Activated B cell treated with CpG ODN at 0.5 μM for 24 hours (primary cell): ENCODE results near the gene RNF180. TPM values are rescaled to one million over a fixed set of nuclear protein-coding genes. Genes with fewer than 3 reads are reported as not detected.

Experiments
- ATAC-seq: fragments of 200-7000 bp; cut with Tn5 transposase; one replicate; pipeline ENCODE4 v1.10.0; 2021; ENCODE audit warnings: low read depth, mild to moderate bottlenecking, moderate library complexity
- CTCF ChIA-PET: fragments of 350-600 bp; sonication (Branson Sonifier 250); formaldehyde crosslinking; loops from one replicate; lab custom pipeline; 2021; ENCODE audit warnings: antibody characterized with exemption; lab: Charles Lee
- POLR2A ChIA-PET: fragments of 350-600 bp; sonication (Branson Sonifier 250); formaldehyde crosslinking; loops from one replicate; lab custom pipeline; 2021; ENCODE audit warnings: antibody characterized with exemption; lab: Charles Lee
- DNase-seq: peaks from one replicate; pipeline ENCODE4 v3.0.0; 2022
- H3K27ac Mint-ChIP-seq: one replicate; pipeline ENCODE4 v1.8.0; 2020; ENCODE audit warnings: mixed read lengths
- H3K27me3 Mint-ChIP-seq: one replicate; pipeline ENCODE4 v1.8.0; 2021; ENCODE audit warnings: mixed read lengths
- H3K36me3 Mint-ChIP-seq: one replicate; pipeline ENCODE4 v1.8.0; 2021; ENCODE audit warnings: low read depth, mixed read lengths
- H3K4me1 Mint-ChIP-seq: one replicate; pipeline ENCODE4 v1.8.0; 2021; ENCODE audit warnings: mixed read lengths
- H3K4me3 Mint-ChIP-seq: one replicate; pipeline ENCODE4 v1.8.0; 2020; ENCODE audit warnings: mild to moderate bottlenecking, mixed read lengths
- H3K9me3 Mint-ChIP-seq: one replicate; pipeline ENCODE4 v1.8.0; 2020; ENCODE audit warnings: mixed read lengths
- CTCF ChIP-seq: fragments of 200-600 bp; IDR thresholded peaks from one replicate; pipeline ENCODE4 v1.8.0; 2022; ENCODE audit warnings: antibody characterized with exemption, mild to moderate bottlenecking
- intact Hi-C: fragments of 100-400 bp; cut with micrococcal nuclease; formaldehyde crosslinking; loops from one replicate; pipeline ENCODE4 v1.15.1; 2024
- total RNA-seq: library from RNA; stranded (reverse); gene quantifications from 2 replicates; pipeline ENCODE4 v1.2.3, GENCODE V29; 2022

Gene RNF180
- total RNA-seq, 1 donor from 2014 or later = not detected

GRCh38 chr5:64188776-64189175, 23.1 kb downstream of the RNF180 start:
- no peak overlapping the region for H3K27ac Mint-ChIP-seq
- CTCF ChIA-PET = no interaction called here
- ATAC-seq (no peak), DNase-seq (no peak)
- no peaks in the 10 kb centered on the region for H3K9me3 Mint-ChIP-seq
- H3K27me3 Mint-ChIP-seq = no peaks in the 10 kb centered on the region
- H3K36me3 Mint-ChIP-seq = no peaks in the 10 kb centered on the region
- intact Hi-C loops = no loop called here
- TF ChIP-seq CTCF = no peak
- H3K4me1 Mint-ChIP-seq = no peaks in the 10 kb centered on the region
- POLR2A ChIA-PET = no interaction called here
- no peak overlapping the region for H3K4me3 Mint-ChIP-seq

GRCh38 chr5:64190562-64191306, 25.1 kb downstream of the RNF180 start:
- no peaks in the 10 kb centered on the region for H3K36me3 Mint-ChIP-seq
- ChIA-PET CTCF (no interaction called here), POLR2A (no interaction called here)
- H3K27ac Mint-ChIP-seq = no peak overlapping the region
- no peaks in the 10 kb centered on the region for H3K4me1 Mint-ChIP-seq
- DNase-seq (no peak), ATAC-seq (no peak)
- H3K4me3 Mint-ChIP-seq = no peak overlapping the region
- intact Hi-C loops = no loop called here
- no peak for TF ChIP-seq CTCF
- H3K27me3 Mint-ChIP-seq = no peaks in the 10 kb centered on the region
- H3K9me3 Mint-ChIP-seq = peaks cover 2% of the 10 kb centered on the region

GRCh38 chr5:64195981-64196380, 30.3 kb downstream of the RNF180 start:
- intact Hi-C loops = no loop called here
- Mint-ChIP-seq H3K27ac (no peak overlapping the region), H3K27me3 (no peaks in the 10 kb centered on the region), H3K4me3 (no peak overlapping the region), H3K36me3 (no peaks in the 10 kb centered on the region), H3K4me1 (no peaks in the 10 kb centered on the region), H3K9me3 (peaks cover 2% of the 10 kb centered on the region)
- TF ChIP-seq CTCF = no peak
- no peak for ATAC-seq
- DNase-seq = no peak
- ChIA-PET POLR2A (no interaction called here), CTCF (no interaction called here)

GRCh38 chr5:64199425-64199824, 33.8 kb downstream of the RNF180 start:
- Mint-ChIP-seq H3K9me3 (peaks cover 2% of the 10 kb centered on the region), H3K36me3 (no peaks in the 10 kb centered on the region), H3K4me3 (no peak overlapping the region), H3K4me1 (no peaks in the 10 kb centered on the region), H3K27ac (no peak overlapping the region), H3K27me3 (no peaks in the 10 kb centered on the region)
- CTCF ChIA-PET = no interaction called here
- POLR2A ChIA-PET = no interaction called here
- TF ChIP-seq CTCF = no peak
- ATAC-seq = no peak
- DNase-seq = no peak
- intact Hi-C loops = no loop called here

- ChIA-PET POLR2A (no interaction called here), CTCF (no interaction called here)
- H3K9me3 Mint-ChIP-seq = no peaks in the 10 kb centered on the region
- H3K27me3 Mint-ChIP-seq = no peaks in the 10 kb centered on the region
- no peaks in the 10 kb centered on the region for H3K4me1 Mint-ChIP-seq
- no peak overlapping the region for H3K4me3 Mint-ChIP-seq
- no peak overlapping the region for H3K27ac Mint-ChIP-seq
- ATAC-seq = no peak
- intact Hi-C loops = no loop called here
- no peak for DNase-seq
- H3K36me3 Mint-ChIP-seq = no peaks in the 10 kb centered on the region
- no peak for TF ChIP-seq CTCF
Measured at GRCh38 chr5:64201996-64202395, 36.4 kb downstream of the RNF180 start.
